Bronchial epithelial cell (primary cell): ENCODE data around the gene PXT1. TPM values are rescaled to one million over a fixed set of nuclear protein-coding genes. Genes with fewer than 3 reads are reported as not detected.

Experiments
- DNase-seq: peaks from one replicate; pipeline ENCODE4 v3.0.0-alpha.2; 2010; ENCODE audit warnings: low read depth
- FAIRE-seq: peaks from 2 replicates; lab custom pipeline; 2011; peaks lifted over from hg19 to GRCh38; lab: Jason Lieb, UNC
- H3K27me3 ChIP-seq: 2 replicates; pipeline ENCODE4 v1.5.1; 2011; ENCODE audit warnings: low read length; ENCODE audit not compliant: control insufficient read depth, insufficient read depth
- H3K36me3 ChIP-seq: 2 replicates; pipeline ENCODE4 v1.5.1; 2011; ENCODE audit warnings: low read length; ENCODE audit not compliant: control insufficient read depth, insufficient read depth
- H3K4me3 ChIP-seq: 2 replicates; pipeline ENCODE4 v1.5.1; 2011; ENCODE audit warnings: mild to moderate bottlenecking, low read depth, low read length, control low read depth
- total RNA-seq: library from RNA; depleted of rRNA; stranded (reverse); fragments of >200 nt; gene quantifications from 2 replicates; pipeline ENCODE4 v1.2.1, GENCODE V29; 2014
- TF ChIP-seq, protein P1 (sequence below): IDR thresholded peaks from 2 replicates; pipeline ENCODE4 v1.5.1; 2011; ENCODE audit warnings: mild to moderate bottlenecking, moderate library complexity, low read length, control low read depth, inconsistent platforms; ENCODE audit not compliant: insufficient read depth, severe bottlenecking

Gene PXT1
- total RNA-seq, 1 donor from 2014 or later, result not detected

DNA sequence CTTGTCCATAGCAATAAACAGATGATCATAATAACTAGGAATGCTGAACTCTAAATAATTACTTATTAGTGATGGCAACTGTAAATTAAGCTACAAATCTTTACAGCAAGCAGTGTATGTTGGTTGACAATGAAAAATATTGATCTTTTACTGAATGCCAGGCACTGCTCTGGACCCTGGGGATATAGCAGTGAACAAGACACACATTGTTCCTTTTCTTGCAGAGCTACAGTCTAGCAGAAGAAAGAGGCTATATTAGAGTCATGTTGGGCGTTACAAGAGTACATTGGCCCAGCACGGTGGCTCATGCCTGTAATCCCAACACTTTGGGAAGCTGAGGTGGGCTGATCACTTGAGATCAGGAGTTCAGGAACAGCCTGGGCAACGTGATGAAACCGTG lies 11.5 kb downstream of the PXT1 start:
- no peaks in the 10 kb centered on the region for H3K36me3 ChIP-seq
- DNase-seq, result no peak
- TF ChIP-seq, protein P1, sequence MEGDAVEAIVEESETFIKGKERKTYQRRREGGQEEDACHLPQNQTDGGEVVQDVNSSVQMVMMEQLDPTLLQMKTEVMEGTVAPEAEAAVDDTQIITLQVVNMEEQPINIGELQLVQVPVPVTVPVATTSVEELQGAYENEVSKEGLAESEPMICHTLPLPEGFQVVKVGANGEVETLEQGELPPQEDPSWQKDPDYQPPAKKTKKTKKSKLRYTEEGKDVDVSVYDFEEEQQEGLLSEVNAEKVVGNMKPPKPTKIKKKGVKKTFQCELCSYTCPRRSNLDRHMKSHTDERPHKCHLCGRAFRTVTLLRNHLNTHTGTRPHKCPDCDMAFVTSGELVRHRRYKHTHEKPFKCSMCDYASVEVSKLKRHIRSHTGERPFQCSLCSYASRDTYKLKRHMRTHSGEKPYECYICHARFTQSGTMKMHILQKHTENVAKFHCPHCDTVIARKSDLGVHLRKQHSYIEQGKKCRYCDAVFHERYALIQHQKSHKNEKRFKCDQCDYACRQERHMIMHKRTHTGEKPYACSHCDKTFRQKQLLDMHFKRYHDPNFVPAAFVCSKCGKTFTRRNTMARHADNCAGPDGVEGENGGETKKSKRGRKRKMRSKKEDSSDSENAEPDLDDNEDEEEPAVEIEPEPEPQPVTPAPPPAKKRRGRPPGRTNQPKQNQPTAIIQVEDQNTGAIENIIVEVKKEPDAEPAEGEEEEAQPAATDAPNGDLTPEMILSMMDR, result no peak
- FAIRE-seq, result no peak
- no peaks in the 10 kb centered on the region for H3K27me3 ChIP-seq
- H3K4me3 ChIP-seq, result no peak overlapping the region

DNA sequence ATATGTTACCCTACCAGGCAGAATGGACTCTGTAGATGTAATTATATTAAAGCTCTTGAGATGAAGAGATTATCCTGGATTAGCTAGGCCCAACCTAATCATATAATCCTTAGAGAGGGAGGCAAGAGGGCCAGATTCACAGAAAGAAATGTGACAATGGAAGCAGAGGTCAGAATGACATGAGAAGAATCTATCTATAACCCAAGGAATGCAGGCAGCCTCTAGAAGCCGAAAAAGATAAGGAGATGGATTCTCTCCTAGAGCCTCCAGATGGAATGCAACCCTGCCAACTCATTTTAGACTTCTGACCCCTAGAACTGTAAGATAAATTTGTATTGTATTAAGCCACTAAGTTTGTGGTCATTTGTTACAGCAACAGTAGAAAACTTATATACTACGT lies 12.3 kb downstream of the PXT1 start:
- DNase-seq (no peak), FAIRE-seq (no peak)
- TF ChIP-seq, protein P1, result no peak
- Histone ChIP-seq H3K4me3 (no peak overlapping the region), H3K36me3 (no peaks in the 10 kb centered on the region), H3K27me3 (no peaks in the 10 kb centered on the region)

DNA sequence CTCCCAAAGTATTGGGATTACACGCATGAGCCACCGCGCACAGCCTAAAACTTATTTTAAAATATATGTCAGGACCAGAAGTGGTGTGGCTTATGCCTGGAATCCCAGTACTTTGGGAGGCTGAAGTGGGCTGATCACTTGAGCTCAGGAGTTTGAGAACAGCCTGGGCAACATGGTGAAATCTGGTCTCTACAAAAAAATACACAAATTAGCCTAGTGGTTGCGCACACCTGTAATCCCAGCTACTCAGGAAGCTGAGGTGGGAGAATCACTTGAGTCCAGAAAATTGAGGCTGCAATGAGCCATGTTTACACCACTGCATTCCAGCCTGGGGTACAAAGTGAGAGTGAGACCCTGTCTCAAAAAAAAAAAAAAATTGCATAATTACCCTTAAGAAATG lies 13.7 kb downstream of the PXT1 start:
- no peak overlapping the region for H3K4me3 ChIP-seq
- TF ChIP-seq, protein P1, result peak; percentile 16
- no peak for DNase-seq
- no peaks in the 10 kb centered on the region for H3K36me3 ChIP-seq
- no peaks in the 10 kb centered on the region for H3K27me3 ChIP-seq
- no peak for FAIRE-seq

DNA sequence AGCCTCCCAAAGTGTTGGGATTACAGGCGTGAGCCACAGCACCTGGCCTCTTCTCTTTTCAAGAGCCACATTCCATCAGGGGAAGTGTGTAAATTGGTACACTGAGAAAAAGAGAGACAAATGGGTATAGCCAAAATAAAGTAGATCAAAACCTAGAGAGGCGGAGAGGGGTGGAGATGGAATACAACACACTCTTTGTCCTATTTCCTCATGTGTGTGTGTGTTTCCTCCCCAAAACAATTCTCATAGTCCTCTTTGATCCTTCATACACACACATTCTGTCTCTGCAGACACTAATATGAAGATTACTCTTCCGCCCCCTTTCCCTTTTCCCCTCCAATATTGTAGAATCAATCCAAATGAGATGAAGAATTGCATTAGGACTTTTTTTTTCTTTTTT lies 16.0 kb downstream of the PXT1 start:
- Histone ChIP-seq H3K4me3 (no peak overlapping the region), H3K27me3 (no peaks in the 10 kb centered on the region), H3K36me3 (no peaks in the 10 kb centered on the region)
- TF ChIP-seq, protein P1, result no peak
- DNase-seq, result no peak
- no peak for FAIRE-seq

DNA sequence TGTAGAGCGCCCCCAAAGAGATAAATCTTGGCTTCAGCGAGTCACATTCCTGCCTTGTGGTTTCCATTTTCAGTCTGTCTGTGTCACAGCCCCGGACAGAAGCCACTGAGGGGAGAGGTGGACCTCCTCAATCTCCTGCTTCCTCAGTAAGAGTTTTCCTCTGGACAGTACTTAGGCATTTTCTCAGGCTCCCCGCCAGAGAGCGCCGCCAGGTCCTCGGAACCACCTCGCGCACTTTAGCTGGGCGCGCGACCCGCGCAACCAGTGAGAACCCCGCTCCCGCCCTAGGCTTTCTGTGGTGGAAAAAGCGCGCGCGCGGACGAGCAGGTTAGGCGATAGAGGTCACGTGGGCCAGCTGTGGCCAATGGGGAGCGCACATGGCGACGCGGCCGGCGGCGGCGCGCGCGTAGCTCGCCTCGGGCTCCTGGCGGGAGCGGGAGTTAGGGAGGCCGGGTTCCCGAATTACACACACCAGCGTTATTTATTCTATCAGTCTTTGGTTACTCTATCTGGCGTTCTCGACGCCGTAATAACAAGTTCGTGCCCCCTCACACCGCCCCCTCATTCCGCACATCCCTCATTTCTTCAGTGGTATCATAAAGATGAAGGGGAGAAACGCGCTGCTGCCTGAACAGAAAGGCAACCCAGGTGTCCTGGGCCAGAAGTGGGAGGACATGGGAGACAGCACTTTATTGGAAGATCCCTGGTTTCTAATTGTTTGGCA lies 19.4 kb downstream of the PXT1 start:
- no peak for FAIRE-seq
- peak; percentile 88 for DNase-seq
- TF ChIP-seq, protein P1, result peak; percentile 75
- Histone ChIP-seq H3K4me3 (peak overlapping the region; percentile 45), H3K27me3 (no peaks in the 10 kb centered on the region), H3K36me3 (no peaks in the 10 kb centered on the region)

DNA sequence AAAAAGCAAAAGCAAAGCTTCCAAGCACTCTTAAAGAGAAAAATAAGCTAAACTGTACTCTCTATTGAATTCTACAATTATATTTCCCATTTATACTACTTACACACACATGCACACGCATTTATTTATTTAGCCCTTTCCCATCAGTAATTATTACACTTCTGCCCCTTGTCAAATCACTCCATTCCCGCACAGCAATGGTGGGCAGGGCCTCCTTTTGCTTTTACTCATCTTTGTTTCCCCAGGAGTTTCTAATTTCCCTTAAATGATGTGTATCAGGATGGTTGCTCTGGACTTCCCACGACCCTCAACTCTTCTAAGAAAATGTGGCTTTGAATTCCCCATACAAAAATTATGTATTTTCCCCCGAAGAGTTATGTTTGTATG lies 19.9 kb downstream of the PXT1 start:
- DNase-seq (no peak), FAIRE-seq (no peak)
- Histone ChIP-seq H3K27me3 (no peaks in the 10 kb centered on the region), H3K36me3 (no peaks in the 10 kb centered on the region), H3K4me3 (peak overlapping the region; percentile 45)
- TF ChIP-seq, protein P1, result no peak
